ENCODE data around the gene HLTF.

HLTF gene

GRCh38 chr3:149016669-149017541 lies 69.4 kb downstream of the HLTF start:
- peak; percentile 66 to 69 for DNase-seq (ENCODE audit: low read depth in 2 of 2)

GRCh38 chr3:149016242-149016641 lies 70.1 kb downstream of the HLTF start:
- DNase-seq (ENCODE audit: low read depth in 2 of 2): no peak

- DNase-seq (ENCODE audit: low read depth in 2 of 2): no peak
Measured at GRCh38 chr3:149015393-149015792, 70.9 kb downstream of the HLTF start.

GRCh38 chr3:149013726-149014125 lies 72.6 kb downstream of the HLTF start:
- DNase-seq (ENCODE audit: low read depth in 2 of 2): no peak

- DNase-seq (ENCODE audit: low read depth in 2 of 2): no peak
Measured at GRCh38 chr3:149011676-149012075, 74.7 kb downstream of the HLTF start.

- DNase-seq (ENCODE audit: low read depth in 2 of 2): no peak
Measured at GRCh38 chr3:149010966-149011365, 75.4 kb downstream of the HLTF start.

GRCh38 chr3:149010504-149010951 lies 75.8 kb downstream of the HLTF start:
- no peak for DNase-seq (ENCODE audit: low read depth in 2 of 2)

- DNase-seq (ENCODE audit: low read depth in 2 of 2): no peak
Measured at GRCh38 chr3:149009732-149010131, 76.6 kb downstream of the HLTF start.

GRCh38 chr3:149007567-149008257 lies 78.6 kb downstream of the HLTF start:
- no peak for DNase-seq (ENCODE audit: low read depth in 2 of 2)

GRCh38 chr3:149005416-149005815 lies 80.9 kb downstream of the HLTF start:
- DNase-seq (ENCODE audit: low read depth in 2 of 2): peak; percentile 47 to 59

GRCh38 chr3:149004622-149005021 lies 81.7 kb downstream of the HLTF start:
- no peak for DNase-seq (ENCODE audit: low read depth in 2 of 2)

GRCh38 chr3:149003653-149004305 lies 82.6 kb downstream of the HLTF start:
- no peak for DNase-seq (ENCODE audit: low read depth in 2 of 2)

GRCh38 chr3:149001727-149002126 lies 84.6 kb downstream of the HLTF start:
- no peak for DNase-seq (ENCODE audit: low read depth in 2 of 2)

- DNase-seq (ENCODE audit: low read depth in 2 of 2): no peak
Measured at GRCh38 chr3:149000206-149000745, 86.1 kb downstream of the HLTF start.

GRCh38 chr3:148999806-149000205 lies 86.5 kb downstream of the HLTF start:
- DNase-seq (ENCODE audit: low read depth in 2 of 2): no peak

- no peak for DNase-seq (ENCODE audit: low read depth in 2 of 2)
Measured at GRCh38 chr3:148998715-148999423, 87.5 kb downstream of the HLTF start.

GRCh38 chr3:148998297-148998696 lies 88.0 kb downstream of the HLTF start:
- no peak for DNase-seq (ENCODE audit: low read depth in 2 of 2)

GRCh38 chr3:148997623-148998022 lies 88.7 kb downstream of the HLTF start:
- no peak for DNase-seq (ENCODE audit: low read depth in 2 of 2)

GRCh38 chr3:148992635-148993255 lies 93.6 kb downstream of the HLTF start:
- DNase-seq (ENCODE audit: low read depth in 2 of 2): no peak

GRCh38 chr3:148992027-148992634 lies 94.2 kb downstream of the HLTF start:
- no peak for DNase-seq (ENCODE audit: low read depth in 2 of 2)
